H4 (cell line): ENCODE results near the gene TRIAP1. TPM values are rescaled to one million over a fixed set of nuclear protein-coding genes. Genes with fewer than 3 reads are reported as not detected.
"Not testable (repeated sequence)": the region's sequence is repeated elsewhere in the genome, so short reads cannot be mapped to it uniquely, and the experiment has no call there.

Source experiments
- DNase-seq: peaks from one replicate; pipeline ENCODE4 v3.0.0-alpha.2; 2015; ENCODE audit warnings: low spot score
- total RNA-seq: library from RNA; depleted of rRNA; stranded (reverse); fragments of >200 nt; shearing (Covaris generic); gene quantifications from 2 replicates; pipeline ENCODE4 v1.2.3, GENCODE V29; 2014; rRNA removed

Gene TRIAP1
- 72.8 and 83.2 TPM in 2 replicates for total RNA-seq

- peak; percentile 78 for DNase-seq
Measured at GRCh38 chr12:120445911-120446843, at the start of gene TRIAP1, which contains the start of gene GATC. TRIAP1 (minus strand) TSS chr12:120446384; CDS start chr12:120446372, 12 bp downstream. GATC (plus strand) TSS chr12:120446444; CDS start chr12:120446481, 37 bp downstream.

- no peak for DNase-seq
Measured at GRCh38 chr12:120495186-120495730, 49.1 kb upstream of the TRIAP1 start.

- no peak for DNase-seq
Measured at GRCh38 chr12:120490833-120491512, 44.8 kb upstream of the TRIAP1 start.

GRCh38 chr12:120490325-120490724, 44.1 kb upstream of the TRIAP1 start:
- DNase-seq, result no peak

- DNase-seq, result no peak
Measured at GRCh38 chr12:120489018-120489417, 42.8 kb upstream of the TRIAP1 start.

- DNase-seq, result no peak
Measured at GRCh38 chr12:120488057-120488640, 42.0 kb upstream of the TRIAP1 start.

- not testable (repeated sequence) for DNase-seq
Measured at GRCh38 chr12:120487552-120487951, 41.4 kb upstream of the TRIAP1 start.

- DNase-seq, result no peak
Measured at GRCh38 chr12:120485961-120486881, 40.0 kb upstream of the TRIAP1 start.

GRCh38 chr12:120483621-120484020, 37.4 kb upstream of the TRIAP1 start:
- no peak for DNase-seq

GRCh38 chr12:120481022-120481767, 35.0 kb upstream of the TRIAP1 start:
- no peak for DNase-seq

- no peak for DNase-seq
Measured at GRCh38 chr12:120480211-120480610, 34.0 kb upstream of the TRIAP1 start.

- no peak for DNase-seq
Measured at GRCh38 chr12:120479458-120479857, 33.3 kb upstream of the TRIAP1 start.

- DNase-seq, result no peak
Measured at GRCh38 chr12:120475643-120476042, 29.5 kb upstream of the TRIAP1 start.

- peak; percentile 62 for DNase-seq
Measured at GRCh38 chr12:120474616-120474960, 28.4 kb upstream of the TRIAP1 start.

- DNase-seq, result no peak
Measured at GRCh38 chr12:120473807-120474615, 27.8 kb upstream of the TRIAP1 start.

GRCh38 chr12:120472521-120472920, 26.3 kb upstream of the TRIAP1 start:
- DNase-seq, result no peak

GRCh38 chr12:120470150-120470784, 24.1 kb upstream of the TRIAP1 start:
- no peak for DNase-seq

GRCh38 chr12:120469450-120470149, 23.4 kb upstream of the TRIAP1 start, which contains the start of gene SRSF9:
SRSF9 (minus strand) TSS chr12:120469748; CDS start chr12:120469609, 139 bp downstream.
- peak; percentile 92 for DNase-seq
